ENCODE measurements around the gene SVEP1. TPM values are rescaled to one million over a fixed set of nuclear protein-coding genes. Genes with fewer than 3 reads are reported as not detected.

The SVEP1 gene
- polyA plus RNA-seq, 1 donor (not counting 4 experiments of a cell fraction or from before 2014, with no cell fraction given), result 0.14 TPM

GRCh38 chr9:110573305-110573704 is 6.2 kb downstream of the SVEP1 start:
- Histone ChIP-seq H3K9ac (ENCODE audit: control insufficient read depth, extremely low read depth, insufficient read depth, low read length) (no peak overlapping the region), H3K4me1 (ENCODE audit: control insufficient read depth, extremely low read depth, insufficient read depth, low read length) (no peaks in the 10 kb centered on the region), H3K79me2 (ENCODE audit: control insufficient read depth, insufficient read depth, low read length) (no peaks in the 10 kb centered on the region), H3K9me1 (ENCODE audit: control insufficient read depth, extremely low read depth, insufficient read depth, low read length) (no peaks in the 10 kb centered on the region), H3K36me3 (ENCODE audit: control insufficient read depth in 2 of 2, extremely low read depth in 1 of 2, insufficient read depth in 2 of 2, low read length in 2 of 2) (no peaks in the 10 kb centered on the region), H3K27me3 (ENCODE audit: control insufficient read depth, extremely low read depth, insufficient read depth, low read length) (peaks cover under 1% of the 10 kb centered on the region), H3K4me3 (ENCODE audit: control insufficient read depth in 2 of 3, extremely low read depth in 1 of 3, insufficient read depth in 2 of 3, low read depth in 1 of 3, low read length in 3 of 3) (no peak overlapping the region), H3K9me3 (ENCODE audit: control insufficient read depth, low read depth, low read length) (no peaks in the 10 kb centered on the region), H3K27ac (ENCODE audit: control insufficient read depth, insufficient read depth, low read length) (no peak overlapping the region), H4K20me1 (ENCODE audit: control insufficient read depth, extremely low read depth, insufficient read depth, low read length) (no peaks in the 10 kb centered on the region), H3K4me2 (ENCODE audit: control insufficient read depth, extremely low read depth, insufficient read depth, low read depth, low read length) (no peak overlapping the region), H2AFZ (ENCODE audit: control insufficient read depth, low read length) (no peak overlapping the region)
- FAIRE-seq (no peak), DNase-seq (ENCODE audit: low read depth, low spot score) (no peak)
- dilution Hi-C loops (cut with MboI; ENCODE audit: extremely low pct_ligation_motif_present, low sequenced_read_pairs), result no loop called here
- TF ChIP-seq EZH2 (IDR thresholded peaks at IDR 0.05; ENCODE audit: low read length), result no peak
- TF ChIP-seq, protein P1, sequence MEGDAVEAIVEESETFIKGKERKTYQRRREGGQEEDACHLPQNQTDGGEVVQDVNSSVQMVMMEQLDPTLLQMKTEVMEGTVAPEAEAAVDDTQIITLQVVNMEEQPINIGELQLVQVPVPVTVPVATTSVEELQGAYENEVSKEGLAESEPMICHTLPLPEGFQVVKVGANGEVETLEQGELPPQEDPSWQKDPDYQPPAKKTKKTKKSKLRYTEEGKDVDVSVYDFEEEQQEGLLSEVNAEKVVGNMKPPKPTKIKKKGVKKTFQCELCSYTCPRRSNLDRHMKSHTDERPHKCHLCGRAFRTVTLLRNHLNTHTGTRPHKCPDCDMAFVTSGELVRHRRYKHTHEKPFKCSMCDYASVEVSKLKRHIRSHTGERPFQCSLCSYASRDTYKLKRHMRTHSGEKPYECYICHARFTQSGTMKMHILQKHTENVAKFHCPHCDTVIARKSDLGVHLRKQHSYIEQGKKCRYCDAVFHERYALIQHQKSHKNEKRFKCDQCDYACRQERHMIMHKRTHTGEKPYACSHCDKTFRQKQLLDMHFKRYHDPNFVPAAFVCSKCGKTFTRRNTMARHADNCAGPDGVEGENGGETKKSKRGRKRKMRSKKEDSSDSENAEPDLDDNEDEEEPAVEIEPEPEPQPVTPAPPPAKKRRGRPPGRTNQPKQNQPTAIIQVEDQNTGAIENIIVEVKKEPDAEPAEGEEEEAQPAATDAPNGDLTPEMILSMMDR (optimal IDR thresholded peaks at IDR 0.05 in 1 of 3, IDR thresholded peaks at IDR 0.05 in 1 of 3, conservative IDR thresholded peaks at IDR 0.05 in 1 of 3; ENCODE audit: extremely low read depth in 1 of 3, insufficient read depth in 2 of 3, low read length in 3 of 3), result no peak

DNA sequence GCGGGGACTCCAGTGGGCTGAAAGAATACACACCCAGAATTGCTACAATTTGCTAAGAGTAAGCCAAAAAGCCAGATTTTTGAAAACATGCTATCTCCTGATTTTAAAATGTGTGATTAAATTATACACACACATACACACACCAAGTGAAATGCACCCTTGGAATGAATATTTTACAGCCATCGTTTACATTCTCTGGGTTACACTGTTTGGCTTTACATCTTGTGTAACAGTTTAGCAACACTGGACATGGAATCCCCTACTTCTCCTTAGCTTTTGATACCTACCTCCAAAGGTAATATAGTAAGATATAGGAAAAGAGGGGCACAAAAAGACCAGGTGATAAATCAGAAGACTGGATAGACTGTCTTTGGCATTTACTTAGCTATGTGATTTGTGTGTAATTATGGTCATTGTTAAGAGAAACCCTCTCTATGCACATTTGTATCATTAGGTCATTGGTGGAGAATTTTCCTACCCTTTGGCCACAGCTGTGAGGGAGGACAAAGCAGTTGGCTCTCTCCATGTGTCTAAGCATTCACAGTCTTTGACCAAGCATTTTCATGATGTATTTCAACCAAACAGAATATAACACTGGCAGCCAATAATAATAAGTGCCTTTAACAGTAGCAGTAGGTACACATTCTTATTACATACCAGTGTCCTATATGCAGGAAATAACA is 7.6 kb downstream of the SVEP1 start:
- Histone ChIP-seq H3K27ac (ENCODE audit: control insufficient read depth, insufficient read depth, low read length) (no peak overlapping the region), H3K36me3 (ENCODE audit: control insufficient read depth in 2 of 2, extremely low read depth in 1 of 2, insufficient read depth in 2 of 2, low read length in 2 of 2) (no peaks in the 10 kb centered on the region), H2AFZ (ENCODE audit: control insufficient read depth, low read length) (no peak overlapping the region), H3K27me3 (ENCODE audit: control insufficient read depth, extremely low read depth, insufficient read depth, low read length) (no peaks in the 10 kb centered on the region), H3K9me1 (ENCODE audit: control insufficient read depth, extremely low read depth, insufficient read depth, low read length) (no peaks in the 10 kb centered on the region), H3K9me3 (ENCODE audit: control insufficient read depth, low read depth, low read length) (no peaks in the 10 kb centered on the region), H3K79me2 (ENCODE audit: control insufficient read depth, insufficient read depth, low read length) (no peaks in the 10 kb centered on the region), H3K4me1 (ENCODE audit: control insufficient read depth, extremely low read depth, insufficient read depth, low read length) (no peaks in the 10 kb centered on the region), H3K9ac (ENCODE audit: control insufficient read depth, extremely low read depth, insufficient read depth, low read length) (no peak overlapping the region), H3K4me3 (ENCODE audit: control insufficient read depth in 2 of 3, extremely low read depth in 1 of 3, insufficient read depth in 2 of 3, low read depth in 1 of 3, low read length in 3 of 3) (no peak overlapping the region), H4K20me1 (ENCODE audit: control insufficient read depth, extremely low read depth, insufficient read depth, low read length) (no peaks in the 10 kb centered on the region), H3K4me2 (ENCODE audit: control insufficient read depth, extremely low read depth, insufficient read depth, low read depth, low read length) (no peak overlapping the region)
- dilution Hi-C loops (cut with MboI; ENCODE audit: extremely low pct_ligation_motif_present, low sequenced_read_pairs), result no loop called here
- no peak for FAIRE-seq
- DNase-seq (ENCODE audit: low read depth, low spot score), result no peak
- no peak for TF ChIP-seq EZH2 (IDR thresholded peaks at IDR 0.05; ENCODE audit: low read length)
- TF ChIP-seq, protein P1 (optimal IDR thresholded peaks at IDR 0.05 in 1 of 3, IDR thresholded peaks at IDR 0.05 in 1 of 3, conservative IDR thresholded peaks at IDR 0.05 in 1 of 3; ENCODE audit: extremely low read depth in 1 of 3, insufficient read depth in 2 of 3, low read length in 3 of 3), result no peak

Measured in keratinocyte (primary cell).